GM18511 (cell line): Measurements from ENCODE around the gene MACROD1.

Experiments used
- ATAC-seq: cut with Tn5 transposase; IDR thresholded peaks from one replicate; pipeline ENCODE4 v1.9.1; 2021; ENCODE audit warnings: mild to moderate bottlenecking, moderate library complexity; ENCODE audit not compliant: unreplicated experiment

Gene MACROD1

GRCh38 chr11:64019106-64020037 lies 146.5 kb downstream of the MACROD1 start:
- ATAC-seq: no peak

- no peak for ATAC-seq
These were observed 147.6 kb downstream of the MACROD1 start for GRCh38 chr11:64018310-64018709.

DNA sequence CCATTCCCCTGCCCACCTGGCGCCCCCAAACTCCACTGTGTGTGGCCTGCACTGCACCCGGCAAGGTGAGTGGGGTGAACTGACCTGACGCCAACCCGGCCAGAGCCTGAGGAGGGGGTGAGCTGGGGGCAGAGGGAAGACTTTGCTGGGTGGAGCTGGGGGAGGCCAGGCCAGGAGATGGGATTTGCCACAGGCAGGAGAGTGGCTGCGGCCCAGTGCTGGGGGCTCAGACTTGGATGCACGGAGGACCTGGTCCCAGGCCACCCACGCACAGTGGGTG lies 148.0 kb downstream of the MACROD1 start:
- no peak for ATAC-seq

DNA sequence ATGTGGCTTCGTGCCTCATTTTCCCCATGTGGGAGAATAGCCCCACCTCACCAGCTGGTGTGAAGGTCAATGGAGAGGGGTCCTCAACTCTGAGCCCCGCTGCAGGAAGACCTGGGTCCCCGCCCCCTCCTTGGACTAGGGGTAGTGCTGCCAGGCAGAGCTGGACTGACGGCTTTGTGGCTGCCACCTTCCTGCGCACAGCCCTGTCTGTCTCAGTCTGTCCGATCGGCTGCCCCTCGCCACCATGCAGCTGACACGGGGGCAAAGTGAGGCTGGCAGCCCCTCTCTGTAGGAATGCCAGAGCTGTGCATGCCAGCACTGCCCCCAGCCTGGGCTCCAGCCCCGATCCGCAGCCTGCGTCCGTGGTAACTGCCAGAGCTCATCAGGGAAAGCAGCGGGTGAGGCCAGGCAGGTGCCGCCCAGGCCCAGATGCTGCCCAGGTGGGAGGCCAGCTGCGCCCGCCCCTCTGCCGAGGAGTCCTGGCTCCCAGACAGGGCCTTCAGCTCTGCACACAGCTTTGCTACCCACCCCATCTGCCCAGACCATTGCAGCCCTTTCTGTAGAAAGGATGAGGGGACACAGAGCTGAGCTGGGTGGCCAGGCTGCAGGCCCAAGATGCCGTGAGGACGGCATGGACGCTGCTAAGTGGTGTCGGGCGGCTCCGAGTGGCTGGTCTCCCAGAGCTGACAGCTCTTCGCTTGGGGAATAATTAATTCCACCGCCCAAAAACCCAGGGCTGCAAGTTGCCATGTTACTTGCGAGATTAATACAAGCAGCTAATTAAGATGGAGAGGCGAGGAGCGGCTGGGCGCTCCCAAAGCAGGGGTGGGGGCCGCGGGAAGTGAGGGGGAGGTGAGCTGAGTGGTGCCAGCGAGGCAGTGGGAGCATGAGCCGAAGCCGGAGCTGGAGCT lies 149.7 kb downstream of the MACROD1 start:
- no peak for ATAC-seq

GRCh38 chr11:64015510-64015909 lies 150.4 kb downstream of the MACROD1 start:
- no peak for ATAC-seq

- ATAC-seq: no peak
These were observed 151.6 kb downstream of the MACROD1 start for GRCh38 chr11:64014356-64014755.

DNA sequence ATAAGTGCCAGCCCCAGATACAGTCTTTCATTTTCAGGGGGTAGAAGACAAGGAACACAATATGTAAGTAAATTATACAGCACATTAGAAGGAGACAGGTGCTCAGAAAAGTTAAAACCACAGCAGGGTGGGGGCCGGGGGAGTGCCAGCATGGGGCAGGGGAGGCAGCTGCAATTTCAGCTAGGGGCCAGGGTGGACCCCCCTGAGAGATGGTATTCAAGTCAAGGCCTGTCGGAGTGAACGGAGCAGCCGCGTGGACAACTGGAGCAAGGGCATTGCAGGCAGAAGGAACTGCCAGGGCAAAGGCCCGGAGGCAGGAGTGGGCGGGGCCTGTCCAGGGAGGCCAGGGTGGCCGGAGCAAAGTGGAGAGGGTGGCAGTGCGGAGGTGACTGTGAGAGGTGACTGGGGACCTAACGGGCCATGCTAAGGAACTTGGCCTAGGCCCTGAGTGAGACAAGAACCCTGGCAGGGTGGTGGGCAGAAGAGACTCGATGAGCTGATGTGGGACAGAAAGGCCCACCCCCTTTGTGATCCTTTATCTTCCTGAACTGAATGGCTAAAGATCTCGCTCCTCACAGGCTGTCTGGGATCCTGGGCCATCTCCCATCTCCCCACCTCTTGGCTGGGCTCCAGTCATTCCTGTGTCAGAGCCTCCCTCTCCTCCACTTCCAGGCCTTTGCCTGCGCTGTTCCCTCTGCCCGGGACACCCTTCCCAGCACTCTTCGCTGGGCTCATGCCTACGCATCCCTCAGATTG lies 152.6 kb downstream of the MACROD1 start:
- no peak for ATAC-seq

- ATAC-seq: no peak
These were observed 154.5 kb downstream of the MACROD1 start for GRCh38 chr11:64011371-64011770.

DNA sequence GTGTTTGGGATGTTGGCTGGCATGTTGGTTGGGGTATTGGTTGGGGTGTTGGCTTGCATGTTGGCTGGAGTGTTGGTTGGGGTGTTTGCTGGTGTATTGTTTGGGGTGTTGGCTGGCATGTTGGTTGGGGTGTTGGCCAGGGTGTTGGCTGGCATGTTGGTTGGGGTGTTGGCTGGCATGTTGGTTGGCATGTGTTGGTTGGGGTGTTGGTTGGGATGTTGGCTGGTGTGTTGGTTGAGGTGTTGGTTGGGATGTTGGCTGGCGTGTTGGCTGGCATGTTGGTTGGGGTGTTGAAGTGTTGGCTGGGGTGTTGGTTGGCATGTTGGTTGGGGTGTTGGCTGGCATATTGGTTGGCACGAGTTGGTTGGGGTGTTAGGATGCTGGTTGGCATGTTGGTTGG lies 155.1 kb downstream of the MACROD1 start:
- ATAC-seq: no peak

DNA sequence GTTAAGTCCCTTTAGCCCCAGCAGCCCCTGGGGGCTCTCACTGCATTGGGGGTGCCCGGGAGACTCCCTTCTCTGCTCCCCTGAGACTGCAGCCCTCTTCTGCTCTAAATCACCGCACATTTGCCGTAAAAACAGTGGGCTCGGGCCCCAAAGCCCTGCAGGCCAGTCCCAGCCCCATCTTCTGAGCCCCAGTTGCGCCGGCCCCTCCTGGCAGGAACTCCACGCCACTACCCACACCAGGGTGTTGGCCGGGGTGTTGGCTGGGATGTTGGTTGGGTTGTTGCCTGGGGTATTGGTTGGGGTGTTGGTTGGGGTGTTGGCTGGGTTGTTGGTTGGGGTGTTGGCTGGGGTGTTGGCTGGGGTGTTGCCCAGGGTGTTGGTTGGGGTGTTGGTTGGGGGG lies 156.2 kb downstream of the MACROD1 start:
- no peak for ATAC-seq

GRCh38 chr11:64008914-64009633 lies 156.8 kb downstream of the MACROD1 start:
- no peak for ATAC-seq

DNA sequence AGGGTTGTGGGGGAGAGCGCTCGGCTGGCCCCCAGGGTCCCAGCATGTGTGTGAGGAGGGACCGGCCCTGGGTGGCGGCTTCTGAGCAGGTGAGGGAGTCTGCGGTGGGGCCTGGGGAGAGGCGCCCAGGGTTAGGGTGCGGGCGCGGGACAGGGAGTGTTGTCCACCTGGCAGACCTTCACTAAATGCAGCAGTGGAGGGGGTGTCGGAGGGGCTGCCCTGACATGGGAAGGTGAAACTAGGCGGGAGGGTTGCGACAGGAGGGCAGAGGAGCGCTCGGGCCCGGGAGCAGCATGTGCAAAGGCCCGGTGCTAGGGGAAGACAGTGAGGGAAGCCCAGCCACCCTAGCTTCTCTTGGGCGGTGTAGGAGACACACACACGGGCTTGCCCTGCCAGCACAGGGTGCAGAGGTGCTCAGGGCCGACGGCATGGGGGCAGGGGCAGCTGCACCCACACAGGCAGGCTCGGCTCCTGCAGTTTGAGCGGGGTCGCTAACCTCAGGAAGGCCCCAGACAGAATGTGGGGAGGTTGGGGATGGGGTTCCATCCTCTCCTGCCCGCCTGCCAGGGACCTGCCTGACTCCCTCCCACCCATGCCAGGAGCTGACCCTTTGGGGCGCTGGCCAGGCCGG lies 157.5 kb downstream of the MACROD1 start:
- ATAC-seq: no peak

DNA sequence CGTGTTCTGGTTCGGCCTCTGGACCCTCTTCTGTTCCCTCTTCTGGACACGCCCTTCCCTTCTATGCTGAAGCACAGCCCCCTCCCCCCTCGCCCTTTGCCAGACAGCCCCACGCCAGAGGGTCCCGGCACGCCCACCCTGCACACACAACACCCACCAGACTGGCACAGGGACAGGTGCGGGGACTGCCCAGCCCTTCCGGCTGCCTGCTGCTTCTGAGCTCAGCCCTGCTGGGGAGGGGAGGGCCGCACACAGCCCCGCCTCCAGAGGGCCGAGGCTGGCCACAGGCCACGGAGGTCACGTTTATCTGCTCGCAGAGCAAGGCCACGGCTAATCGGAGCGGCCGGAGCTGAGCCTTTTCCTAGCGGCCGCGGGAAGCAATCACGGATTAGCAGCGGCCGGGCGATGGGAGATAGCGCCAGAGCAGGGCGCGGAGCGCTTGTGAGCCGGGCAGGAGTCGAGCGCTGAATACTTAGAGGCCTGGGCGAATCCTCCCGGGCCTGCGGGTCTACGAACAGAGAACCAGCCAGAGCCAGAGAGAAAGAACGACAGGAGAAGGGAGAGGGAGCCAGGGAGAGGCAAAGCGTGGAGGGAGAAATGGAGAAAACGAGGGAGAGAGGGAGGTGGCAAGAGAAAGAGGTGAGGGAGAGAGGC lies 158.2 kb downstream of the MACROD1 start:
- no peak for ATAC-seq

GRCh38 chr11:64007160-64007628 lies 158.7 kb downstream of the MACROD1 start:
- no peak for ATAC-seq

DNA sequence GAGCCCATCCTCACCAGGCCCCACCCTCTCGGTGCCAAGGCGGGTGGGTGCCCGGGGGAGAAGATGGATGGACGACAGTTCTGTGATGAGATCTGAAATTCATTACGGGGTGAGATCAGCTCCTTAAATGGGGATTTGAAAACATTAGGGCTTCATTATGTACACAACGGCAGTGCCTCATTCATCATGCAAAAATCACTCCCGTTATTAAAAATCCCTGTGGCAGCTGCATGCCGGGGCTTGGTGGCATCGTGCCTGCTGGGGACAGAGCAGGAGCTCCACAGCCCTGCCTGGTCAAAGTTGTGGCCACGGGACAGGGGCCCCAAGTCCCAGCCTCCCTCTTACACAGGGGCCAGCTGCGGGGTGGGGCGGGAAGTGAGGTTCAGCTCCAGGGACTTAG lies 159.5 kb downstream of the MACROD1 start:
- ATAC-seq: no peak

GRCh38 chr11:64005691-64006090 lies 160.2 kb downstream of the MACROD1 start:
- no peak for ATAC-seq

DNA sequence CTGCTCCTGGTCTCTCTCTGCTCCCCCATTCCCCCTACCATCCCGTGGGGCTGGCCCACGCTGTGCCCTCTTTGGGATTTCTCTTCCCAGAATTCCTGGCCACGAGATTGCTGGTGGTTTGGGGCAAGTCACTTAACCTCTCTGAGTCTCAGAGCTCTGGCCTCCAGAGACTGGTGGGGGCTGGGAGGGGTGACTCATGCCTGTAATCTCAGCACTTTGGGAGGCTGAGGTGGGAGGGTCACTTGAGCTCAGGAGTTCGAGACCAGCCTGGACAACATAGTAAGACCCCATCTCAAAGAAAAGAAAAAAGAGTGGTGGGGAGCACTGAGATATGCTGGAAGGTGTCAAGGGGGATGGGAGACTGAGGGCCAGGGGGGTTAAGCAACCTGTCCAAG lies 161.3 kb downstream of the MACROD1 start:
- no peak for ATAC-seq

DNA sequence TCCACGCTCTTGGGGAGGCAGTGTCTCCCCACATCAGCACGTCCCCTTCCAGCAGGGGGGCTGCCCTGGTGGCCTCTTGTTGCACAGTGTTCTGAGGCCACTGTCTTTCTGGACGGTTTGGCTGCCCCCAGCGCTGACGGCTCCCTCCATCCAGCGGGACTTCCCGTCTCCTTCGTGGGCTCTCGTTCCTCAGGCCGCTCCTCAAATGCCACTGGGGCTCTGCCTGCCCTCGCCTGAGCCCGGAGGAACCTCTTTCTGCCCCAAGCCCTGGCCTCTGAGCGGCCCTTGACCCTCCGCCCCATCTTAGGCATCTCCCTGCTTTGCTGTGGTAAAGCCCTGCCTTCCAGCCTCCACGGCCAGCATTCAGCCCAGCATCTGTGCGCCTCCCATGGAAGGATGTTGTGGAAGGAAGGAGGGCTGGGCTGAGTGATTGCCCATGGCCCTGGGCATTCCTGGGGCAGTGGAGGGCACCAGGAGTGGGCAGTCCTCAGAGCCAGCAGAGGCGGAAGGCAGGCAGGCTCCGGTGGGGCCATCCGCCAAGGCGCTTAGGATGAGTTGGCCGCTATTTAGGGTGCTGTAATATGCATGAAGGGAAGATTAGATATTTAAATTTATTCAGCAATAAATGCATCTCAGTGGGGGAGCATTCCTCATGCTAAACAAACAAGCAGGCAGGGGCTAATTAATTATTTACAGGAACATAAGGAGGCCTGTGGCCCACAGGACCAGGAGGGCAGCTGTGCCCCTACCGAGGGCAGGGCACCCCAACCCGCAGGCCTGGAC lies 161.9 kb downstream of the MACROD1 start:
- no peak for ATAC-seq
